Esophagus squamous epithelium (tissue), 5 donors: ENCODE results near the gene AK1. TPM values are rescaled to one million over a fixed set of nuclear protein-coding genes. Genes with fewer than 3 reads are reported as not detected.

ENCODE experiments used
- DNase-seq: peaks from one replicate; lab custom pipeline; 2025; lab: John Stamatoyannopoulos, UW
- H3K27ac ChIP-seq, 4 donors: fragments of 200-600 bp; sonication (generic); one replicate each; pipeline ENCODE4 v1.5.1; 2016 to 2019; ENCODE audit warnings: mild to moderate bottlenecking in 1 of 4
- H3K27me3 ChIP-seq, 4 donors: fragments of 200-600 bp; sonication (generic); 1 replicate in 3 of 4; 2 replicates in 1 of 4; pipeline versions ENCODE4 v1.5.1 to v1.6.0; 2017 to 2021; ENCODE audit warnings: antibody characterized with exemption in 1 of 4
- H3K36me3 ChIP-seq, 3 donors: fragments of 200-600 bp; sonication (generic); one replicate each; pipeline ENCODE4 v1.5.1; 2016 to 2019
- H3K4me1 ChIP-seq, 3 donors: fragments of 200-600 bp; sonication (generic); one replicate each; pipeline ENCODE4 v1.5.1; 2017 to 2019
- H3K4me3 ChIP-seq, 4 donors: fragments of 200-600 bp; sonication (generic); 1 replicate in 3 of 4; 2 replicates in 1 of 4; pipeline ENCODE4 v1.5.1; 2016 to 2019; ENCODE audit warnings: mild to moderate bottlenecking in 2 of 4, moderate library complexity in 1 of 4
- H3K9me3 ChIP-seq, 3 donors: fragments of 200-600 bp; sonication (generic); one replicate each; pipeline ENCODE4 v1.5.1; 2016 to 2019
- POLR2A ChIP-seq, 4 donors: fragments of 450-650 bp; IDR thresholded peaks; one replicate each; pipeline ENCODE4 v1.6.1; 2017; ENCODE audit warnings: antibody characterized with exemption in 4 of 4, mild to moderate bottlenecking in 4 of 4, moderate library complexity in 3 of 4
- WGBS, 2 donors: methylation state at CpG; one replicate each; pipeline ENCODE4 v1.1.5; 2018; 5-methylcytosine and 5-hydroxymethylcytosine counted together
- intact Hi-C: fragments of 100-400 bp; cut with DNase I; formaldehyde crosslinking; loops from one replicate; pipeline ENCODE4 v1.15.0; 2022
- total RNA-seq, 4 donors: library from RNA; depleted of rRNA; stranded (reverse); fragments of >200 nt; gene quantifications; one replicate each; pipeline ENCODE4 v1.1.0, GENCODE V29; 2016
- TF ChIP-seq, protein P1 (sequence below), 6 experiments: fragments of 450-650 bp in 4 of 6; fragments of 200-600 bp in 2 of 6; sonication (generic) in 2 of 6; IDR thresholded peaks; one replicate each; pipeline ENCODE4 v1.5.1; 2016 to 2019; ENCODE audit warnings: antibody characterized with exemption in 6 of 6, mild to moderate bottlenecking in 4 of 6, moderate library complexity in 4 of 6
- donor health status: DM: yes; HTN: yes; CAD: no.

AK1 gene
- total RNA-seq, 4 donors from 2014 or later: 11.1 to 36.1 (median 26.8) TPM

DNA sequence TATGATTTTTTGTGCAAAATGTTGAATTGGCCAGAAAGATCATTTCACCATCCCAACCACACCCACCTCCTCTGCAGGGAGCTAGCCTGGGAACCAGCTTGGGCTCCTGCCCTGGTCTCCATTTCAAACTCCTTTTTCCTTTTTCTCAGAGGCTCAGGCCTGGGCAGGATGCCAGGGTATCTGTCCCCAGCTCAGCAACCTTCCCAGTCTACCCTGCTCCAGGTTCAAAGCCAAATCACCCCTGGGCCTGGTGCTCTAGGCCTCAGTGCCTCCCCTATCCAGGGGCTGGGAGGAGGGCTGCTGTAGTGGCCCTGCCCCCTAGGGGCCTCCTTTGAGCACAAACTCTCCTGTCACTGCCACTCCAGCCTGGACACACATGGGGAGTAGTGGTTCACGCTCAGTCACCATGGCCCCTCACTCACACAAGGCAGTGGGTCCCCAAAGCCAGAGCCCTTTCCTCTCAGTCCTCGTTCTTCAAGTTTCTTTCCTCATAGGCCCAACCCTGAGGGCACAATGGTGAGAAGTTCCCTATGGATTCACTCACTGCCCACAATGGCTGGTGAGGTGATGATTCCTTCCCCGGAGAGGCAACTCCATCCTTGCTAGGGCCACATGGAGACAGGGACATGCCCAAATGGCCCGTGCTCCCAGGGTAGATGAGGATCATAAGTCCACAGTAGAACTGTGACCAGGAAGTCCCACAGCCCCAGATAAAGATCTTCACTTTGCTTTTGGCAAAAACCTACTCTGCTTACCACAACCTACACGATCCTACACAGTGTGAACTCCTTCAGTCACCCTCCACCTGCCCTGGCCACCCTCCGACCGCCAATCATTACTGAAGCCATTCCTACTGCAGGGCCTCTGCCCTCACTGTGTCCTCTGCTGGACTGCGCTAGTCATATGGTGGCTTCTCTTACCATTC lies 41.0 kb upstream of the AK1 start:
- H3K27me3 ChIP-seq: peaks cover 0 to 5% (median 0%) of the 10 kb centered on the region in 4 donors
- DNase-seq: no peak
- intact Hi-C loops: no loop called here
- H3K4me3 ChIP-seq: no peak overlapping the region
- H3K27ac ChIP-seq: peak overlapping the region; percentile 65 to 87 (median 77)
- H3K4me1 ChIP-seq: peaks cover 47 to 77% (median 50%) of the 10 kb centered on the region in 3 donors
- TF ChIP-seq, protein P1, sequence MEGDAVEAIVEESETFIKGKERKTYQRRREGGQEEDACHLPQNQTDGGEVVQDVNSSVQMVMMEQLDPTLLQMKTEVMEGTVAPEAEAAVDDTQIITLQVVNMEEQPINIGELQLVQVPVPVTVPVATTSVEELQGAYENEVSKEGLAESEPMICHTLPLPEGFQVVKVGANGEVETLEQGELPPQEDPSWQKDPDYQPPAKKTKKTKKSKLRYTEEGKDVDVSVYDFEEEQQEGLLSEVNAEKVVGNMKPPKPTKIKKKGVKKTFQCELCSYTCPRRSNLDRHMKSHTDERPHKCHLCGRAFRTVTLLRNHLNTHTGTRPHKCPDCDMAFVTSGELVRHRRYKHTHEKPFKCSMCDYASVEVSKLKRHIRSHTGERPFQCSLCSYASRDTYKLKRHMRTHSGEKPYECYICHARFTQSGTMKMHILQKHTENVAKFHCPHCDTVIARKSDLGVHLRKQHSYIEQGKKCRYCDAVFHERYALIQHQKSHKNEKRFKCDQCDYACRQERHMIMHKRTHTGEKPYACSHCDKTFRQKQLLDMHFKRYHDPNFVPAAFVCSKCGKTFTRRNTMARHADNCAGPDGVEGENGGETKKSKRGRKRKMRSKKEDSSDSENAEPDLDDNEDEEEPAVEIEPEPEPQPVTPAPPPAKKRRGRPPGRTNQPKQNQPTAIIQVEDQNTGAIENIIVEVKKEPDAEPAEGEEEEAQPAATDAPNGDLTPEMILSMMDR (IDR thresholded peaks at IDR 0.05): peak in 2 of 6 experiments; percentile 13 to 16
- no peak for TF ChIP-seq POLR2A (IDR thresholded peaks at IDR 0.05)
- no peaks in the 10 kb centered on the region for H3K9me3 ChIP-seq
- 69 to 83% methylated on average over 6 to 8 of the region's 8 CpGs for WGBS, 2 donors
- peaks cover 0 to 9% (median 0%) of the 10 kb centered on the region in 3 donors for H3K36me3 ChIP-seq

DNA sequence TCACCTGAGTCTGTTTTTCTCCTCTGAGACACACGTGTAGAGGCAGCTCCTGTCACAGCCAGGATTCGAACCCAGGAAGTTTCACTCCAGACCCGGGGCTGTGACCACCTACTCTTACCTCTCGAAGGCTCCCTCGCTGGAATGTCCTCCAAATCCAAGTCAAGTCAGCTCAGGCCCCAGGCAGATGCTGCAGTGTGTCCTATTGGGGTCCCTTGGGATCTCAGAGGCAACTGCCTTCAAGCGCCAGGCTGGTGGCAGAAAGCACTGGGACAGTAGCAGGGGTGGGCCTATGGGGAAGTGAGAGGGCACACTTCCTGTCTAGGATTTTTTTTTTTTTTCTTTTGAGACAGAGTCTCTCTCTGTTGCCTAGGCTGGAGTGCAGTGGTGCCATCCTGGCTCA lies 40.1 kb upstream of the AK1 start:
- Histone ChIP-seq H3K27ac (peak overlapping the region; percentile 65 to 87 (median 77)), H3K27me3 (peaks cover 0 to 5% (median 0%) of the 10 kb centered on the region in 4 donors), H3K36me3 (peaks cover 0 to 17% (median 0%) of the 10 kb centered on the region in 3 donors), H3K4me3 (peak overlapping the region in 2 of 4 donors; percentile 66 to 81), H3K9me3 (no peaks in the 10 kb centered on the region), H3K4me1 (peaks cover 47 to 77% (median 50%) of the 10 kb centered on the region in 3 donors)
- intact Hi-C loops: no loop called here
- TF ChIP-seq, protein P1 (IDR thresholded peaks at IDR 0.05): no peak
- no peak for TF ChIP-seq POLR2A (IDR thresholded peaks at IDR 0.05)
- DNase-seq: no peak
- WGBS, 2 donors: 54 to 62% methylated on average over 5 to 6 of the region's 6 CpGs

DNA sequence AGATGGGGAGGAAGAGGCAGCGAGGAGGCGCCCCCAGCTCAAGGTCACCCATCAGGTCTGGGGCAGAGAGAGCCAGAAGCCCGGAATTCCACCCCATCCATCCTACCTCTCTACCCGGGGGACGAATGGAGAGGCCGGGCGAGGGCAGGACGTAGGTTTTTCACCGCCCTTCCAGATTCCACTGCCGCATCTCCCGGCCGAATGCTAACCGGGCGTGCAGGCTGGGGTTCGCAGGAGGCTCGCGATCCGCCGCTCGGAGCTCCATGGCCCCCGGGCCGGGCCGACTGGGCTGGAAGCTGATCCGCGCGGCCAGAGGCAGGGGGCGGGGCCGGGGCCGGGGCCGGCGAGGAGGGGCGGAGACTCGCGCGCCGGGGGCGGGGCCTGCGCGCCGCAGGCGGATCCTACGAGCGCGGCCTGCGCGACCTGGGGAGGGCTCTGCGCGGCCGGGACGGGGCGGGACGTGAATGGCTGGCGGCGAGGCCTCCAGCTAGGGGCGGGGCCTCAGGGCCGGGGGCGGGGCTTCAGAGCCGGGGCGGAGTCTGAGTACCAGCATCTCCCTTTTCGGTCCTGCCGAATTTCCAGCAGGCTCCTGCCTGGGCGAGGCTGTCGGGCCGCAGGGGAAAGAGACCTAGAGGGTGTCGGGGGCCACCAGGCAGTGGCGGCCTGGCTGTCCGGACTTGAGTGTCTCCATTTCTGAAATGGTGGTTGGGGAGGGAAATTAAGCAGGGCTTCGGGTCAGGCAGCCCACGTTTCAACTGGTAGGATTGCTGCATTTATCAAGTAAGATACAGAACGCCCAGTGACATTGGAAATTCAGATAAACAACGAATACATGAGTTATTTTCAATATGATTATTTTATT lies 39.5 kb upstream of the AK1 start, which contains the start of gene ST6GALNAC4:
ST6GALNAC4 (minus strand) TSS at position 322 of the 862 bp plus-strand sequence. CDS start 622 bp downstream, outside the sequence.
- Histone ChIP-seq H3K4me1 (peaks cover 47 to 74% (median 49%) of the 10 kb centered on the region in 3 donors), H3K27ac (peak within 1 kb of the TSS; percentile 65 to 87 (median 77)), H3K36me3 (peaks cover 0 to 24% (median 5%) of the 10 kb centered on the region in 3 donors), H3K9me3 (no peaks in the 10 kb centered on the region), H3K4me3 (peak within 1 kb of the TSS; percentile 35 to 81 (median 68)), H3K27me3 (peaks cover 0 to 3% (median 0%) of the 10 kb centered on the region in 4 donors)
- TF ChIP-seq, protein P1 (IDR thresholded peaks at IDR 0.05): no peak
- peak in 1 of 4 donors; percentile 62 for TF ChIP-seq POLR2A (IDR thresholded peaks at IDR 0.05)
- intact Hi-C loops: no loop called here
- peak; percentile 39 for DNase-seq
- 8 to 21% methylated on average over 4 to 17 of the region's 71 CpGs for WGBS, 2 donors

DNA sequence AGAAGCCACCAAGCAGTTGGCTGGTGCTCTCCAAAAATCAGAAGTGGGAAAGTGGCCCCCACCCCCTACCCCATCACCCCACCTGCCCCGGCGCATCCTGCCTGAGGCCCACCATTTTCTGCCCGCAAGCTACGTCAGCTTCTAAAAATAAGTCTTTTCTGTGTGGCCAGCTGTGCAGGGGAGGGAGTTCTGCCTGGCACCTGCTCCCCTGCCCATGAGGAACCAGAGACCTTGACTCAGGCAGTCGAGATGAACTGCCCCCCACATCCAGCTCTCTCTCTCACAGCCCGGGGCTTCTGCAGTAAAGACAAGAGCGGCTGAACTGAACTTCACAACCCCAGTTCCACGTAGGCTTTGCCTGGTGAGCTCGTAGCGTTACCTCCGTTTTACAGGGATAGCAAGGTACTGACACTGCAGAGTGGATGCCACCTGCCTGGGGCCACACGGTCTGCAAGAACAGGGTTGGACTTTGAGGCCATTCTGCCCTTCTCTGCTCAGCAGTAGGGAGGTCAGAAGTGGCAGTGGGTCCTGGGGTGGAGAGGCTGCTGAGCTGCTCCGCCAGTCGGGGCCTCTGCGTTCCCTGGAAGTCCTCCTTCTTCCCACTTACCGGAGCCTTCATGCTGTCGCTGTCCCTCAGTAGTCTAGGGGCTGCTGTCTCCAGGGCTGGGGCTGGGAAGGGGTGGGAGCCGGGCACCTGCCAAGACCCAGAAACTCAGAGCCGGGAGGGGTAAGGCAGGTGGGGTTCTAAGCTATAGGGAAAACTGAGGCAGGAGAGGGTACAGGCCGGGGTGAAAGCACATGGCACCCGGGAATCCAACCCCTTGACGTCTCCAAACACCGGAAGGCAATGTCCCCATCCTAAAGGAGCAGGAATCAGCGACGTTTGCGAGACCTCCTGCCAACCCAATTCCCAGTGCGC lies 38.6 kb upstream of the AK1 start:
- H3K27ac ChIP-seq: peak overlapping the region; percentile 65 to 87 (median 73)
- intact Hi-C loops: no loop called here
- peak in 1 of 4 donors; percentile 53 for TF ChIP-seq POLR2A (IDR thresholded peaks at IDR 0.05)
- TF ChIP-seq, protein P1 (IDR thresholded peaks at IDR 0.05): no peak
- 23 to 40% methylated on average over 7 to 15 of the region's 27 CpGs for WGBS, 2 donors
- no peak for DNase-seq
- peaks cover 2 to 33% (median 11%) of the 10 kb centered on the region in 3 donors for H3K36me3 ChIP-seq
- H3K9me3 ChIP-seq: no peaks in the 10 kb centered on the region
- peaks cover 38 to 68% (median 44%) of the 10 kb centered on the region in 3 donors for H3K4me1 ChIP-seq
- peak overlapping the region; percentile 35 to 81 (median 68) for H3K4me3 ChIP-seq
- H3K27me3 ChIP-seq: no peaks in the 10 kb centered on the region
